Posterior vena cava (tissue), 2 donors: ENCODE measurements around the gene ZSCAN18. TPM values are rescaled to one million over a fixed set of nuclear protein-coding genes. Genes with fewer than 3 reads are reported as not detected.
"Not testable (repeated sequence)": the region's sequence is repeated elsewhere in the genome, so short reads cannot be mapped to it uniquely, and the experiment has no call there.

Source experiments
- DNase-seq: peaks from one replicate; pipeline ENCODE4 v3.0.0-alpha.2; 2020; ENCODE audit warnings: low spot score
- intact Hi-C, 2 donors: fragments of 100-400 bp; cut with DNase I; formaldehyde crosslinking; loops; one replicate each; pipeline versions ENCODE4 v1.14.1 to v1.14.2; 2022 to 2023
- long read RNA-seq, 2 donors: library from polyadenylated mRNA; unstranded; transcript quantifications; one replicate each; pipeline ENCODE4 v2.0.0, GENCODE V29; 2020 to 2021
- total RNA-seq, 2 donors: library from RNA; stranded (reverse); fragmentation: NEBNext Ultra II Directional; extraction: Animal tissue kit (Norgen Biotek cat#: 25700); gene quantifications; one replicate each; pipeline ENCODE4 v1.2.1, GENCODE V29; 2021
- donor health status: DM: yes; HTN: yes; CAD: no.
- donor health status: DM: yes; HTN: yes; CAD: no.

The ZSCAN18 gene
- total RNA-seq, result 10 to 100 TPM; 45.3 to 62.3 TPM
- long read RNA-seq, donor 1, transcript ZSCAN18-217 (7 exons, 2,190 nt), result major isoform, 20 of 42 reads
- long read RNA-seq, donor 1, partial matches to known transcripts, result 8 of 42 reads
- long read RNA-seq, donor 1, other reads (novel, unspliced or antisense), result 13 of 42 reads
- long read RNA-seq, donor 2, full-length matches to known transcripts, result 8 of 23 reads
- long read RNA-seq, donor 2, partial matches to known transcripts, result 10 of 23 reads
- long read RNA-seq, donor 2, other reads (novel, unspliced or antisense), result 5 of 23 reads

DNA sequence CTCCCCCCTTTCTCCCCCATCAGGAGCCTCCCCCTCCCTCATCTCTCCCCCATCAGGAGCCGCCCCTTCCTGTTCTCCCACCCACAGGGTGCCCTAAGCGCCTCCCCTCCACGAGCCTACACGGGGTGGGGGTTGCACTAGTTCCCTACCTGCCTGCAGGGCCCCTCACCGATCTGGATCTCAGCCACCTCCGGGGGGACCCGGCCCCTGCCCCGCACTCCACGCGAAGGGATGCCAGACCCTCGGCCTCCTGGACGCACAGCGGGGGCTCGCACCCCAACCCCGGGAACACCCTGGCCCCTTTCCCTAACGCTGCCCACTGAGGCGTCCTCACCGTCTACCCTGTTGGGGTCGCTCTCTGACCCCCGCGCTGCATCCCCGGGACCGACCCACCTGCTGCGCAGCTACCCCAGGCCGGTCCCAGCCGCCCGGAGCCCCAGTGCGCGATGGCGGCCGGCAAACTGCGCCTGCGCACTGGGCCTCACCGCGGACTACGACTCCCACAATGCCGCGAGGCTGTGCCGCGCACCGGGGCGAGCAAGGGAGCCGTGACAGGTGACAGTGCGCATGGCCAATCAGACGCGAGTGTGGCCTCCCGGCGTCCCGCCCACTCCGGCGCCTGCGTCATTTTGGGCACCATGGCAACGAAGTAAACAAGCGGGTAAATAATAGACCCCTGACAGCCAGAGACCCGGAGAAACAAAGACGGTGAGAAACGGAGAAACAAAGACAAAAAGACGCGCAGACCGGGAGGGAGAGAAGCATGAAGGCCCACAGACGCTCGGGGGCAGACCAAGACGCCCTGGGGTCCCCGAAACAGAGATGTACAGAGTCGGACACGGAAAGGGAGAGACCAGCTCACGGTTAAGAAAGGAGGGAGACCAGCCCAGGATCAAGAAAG, at the start of gene ZSCAN18:
Gene ZSCAN18 (minus strand): TSS at position 451 of the 901 bp plus-strand sequence. CDS start 7,964 bp downstream, outside the sequence.
- DNase-seq, result peak; percentile 99
- intact Hi-C loops, result no loop called here

DNA sequence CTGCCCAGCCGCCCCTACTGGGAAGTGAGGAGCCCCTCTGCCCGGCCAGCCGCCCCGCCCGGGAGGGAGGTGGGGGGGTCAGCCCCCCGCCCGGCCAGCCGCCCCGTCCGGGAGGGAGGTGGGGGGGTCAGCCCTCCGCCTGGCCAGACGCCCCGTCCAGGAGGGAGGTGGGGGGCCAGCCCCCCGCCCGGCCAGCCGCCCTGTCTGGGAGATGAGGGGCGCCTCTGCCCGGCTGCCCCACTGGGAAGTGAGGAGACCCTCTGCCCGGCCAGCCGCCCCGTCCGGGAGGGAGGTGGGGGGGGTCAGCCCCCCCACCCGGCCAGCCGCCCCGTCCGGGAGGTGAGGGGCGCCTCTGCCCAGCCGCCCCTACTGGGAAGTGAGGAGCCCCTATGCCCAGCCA, 49.4 kb upstream of the ZSCAN18 start:
- DNase-seq, intact Hi-C loops: not testable (repeated sequence)

DNA sequence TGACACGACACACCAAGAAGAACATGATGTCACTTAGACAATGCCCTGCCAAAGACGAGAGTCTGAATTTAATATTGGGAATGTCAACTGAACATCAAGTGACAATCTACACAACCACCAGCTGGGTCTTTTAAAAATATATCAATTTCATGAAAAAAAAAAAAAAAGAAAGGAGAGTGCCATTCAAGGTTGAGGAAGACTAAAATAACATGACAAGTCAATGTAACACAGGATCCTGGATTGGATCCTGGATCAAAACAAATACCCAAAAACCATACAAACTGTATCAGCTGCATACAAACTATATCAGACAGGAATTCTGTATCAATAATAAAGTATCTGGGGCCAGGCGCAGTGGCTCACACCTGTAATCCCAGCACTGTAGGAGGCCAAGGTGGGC, 47.8 kb upstream of the ZSCAN18 start:
- no peak for DNase-seq
- intact Hi-C loops, result no loop called here

- intact Hi-C loops, result no loop called here
- DNase-seq, result no peak
Measured at GRCh38 chr19:58134244-58134643, 36.2 kb upstream of the ZSCAN18 start.

DNA sequence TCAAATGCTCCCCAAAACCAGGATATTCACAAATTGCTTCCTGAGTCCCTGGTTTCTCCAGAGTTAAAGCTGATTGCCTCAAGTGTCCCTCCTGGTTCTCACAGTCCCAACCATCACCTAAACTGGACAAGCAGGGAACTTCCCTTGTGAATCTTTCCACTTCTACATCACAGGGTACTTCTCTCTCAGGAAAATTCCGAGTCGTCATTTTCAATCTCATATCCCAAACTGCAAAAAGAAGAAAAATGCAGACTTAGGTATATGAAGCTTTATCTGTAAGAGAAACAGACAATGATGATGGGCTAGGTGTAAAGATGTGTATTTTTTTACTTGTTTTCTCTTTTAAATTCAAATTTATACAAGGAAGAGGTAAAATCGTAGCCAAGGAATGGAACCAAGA, 31.3 kb upstream of the ZSCAN18 start:
- intact Hi-C loops, result loop anchor here in 1 of 2 donors (10.0 kb wide), 1 partner anchor 94 kb away; the partner anchor contains the start of gene ZSCAN1
- no peak for DNase-seq

GRCh38 chr19:58128041-58128685, 30.1 kb upstream of the ZSCAN18 start:
- intact Hi-C loops, result loop anchor here in 1 of 2 donors (10.0 kb wide), 1 partner anchor 93 kb away; the partner anchor contains the start of gene ZSCAN1
- no peak for DNase-seq

DNA sequence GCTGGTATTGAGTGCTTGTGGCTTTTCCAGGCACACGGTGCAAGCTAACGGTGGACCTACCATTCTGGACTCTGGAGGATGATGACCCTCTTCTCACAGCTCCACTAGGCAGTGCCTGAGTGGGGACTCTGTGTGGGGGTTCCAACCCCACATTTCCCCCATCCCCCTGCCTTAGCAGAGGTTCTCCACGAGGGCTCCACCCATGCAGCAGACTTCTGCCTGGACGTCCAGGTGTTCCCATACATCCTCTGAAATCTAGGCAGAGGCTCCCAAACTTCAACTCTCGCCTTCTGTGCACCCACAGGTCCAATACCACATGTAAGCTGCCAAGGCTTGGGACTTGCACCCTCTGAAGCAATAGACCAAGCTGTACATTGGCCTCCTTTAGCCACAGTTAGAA, 25.3 kb upstream of the ZSCAN18 start:
- intact Hi-C loops, result loop anchor here in 1 of 2 donors (10.0 kb wide), 1 partner anchor 89 kb away; the partner anchor contains the start of gene ZSCAN1
- DNase-seq, result no peak

- no peak for DNase-seq
- intact Hi-C loops, result no loop called here
Measured at GRCh38 chr19:58118979-58119733, 21.1 kb upstream of the ZSCAN18 start.

DNA sequence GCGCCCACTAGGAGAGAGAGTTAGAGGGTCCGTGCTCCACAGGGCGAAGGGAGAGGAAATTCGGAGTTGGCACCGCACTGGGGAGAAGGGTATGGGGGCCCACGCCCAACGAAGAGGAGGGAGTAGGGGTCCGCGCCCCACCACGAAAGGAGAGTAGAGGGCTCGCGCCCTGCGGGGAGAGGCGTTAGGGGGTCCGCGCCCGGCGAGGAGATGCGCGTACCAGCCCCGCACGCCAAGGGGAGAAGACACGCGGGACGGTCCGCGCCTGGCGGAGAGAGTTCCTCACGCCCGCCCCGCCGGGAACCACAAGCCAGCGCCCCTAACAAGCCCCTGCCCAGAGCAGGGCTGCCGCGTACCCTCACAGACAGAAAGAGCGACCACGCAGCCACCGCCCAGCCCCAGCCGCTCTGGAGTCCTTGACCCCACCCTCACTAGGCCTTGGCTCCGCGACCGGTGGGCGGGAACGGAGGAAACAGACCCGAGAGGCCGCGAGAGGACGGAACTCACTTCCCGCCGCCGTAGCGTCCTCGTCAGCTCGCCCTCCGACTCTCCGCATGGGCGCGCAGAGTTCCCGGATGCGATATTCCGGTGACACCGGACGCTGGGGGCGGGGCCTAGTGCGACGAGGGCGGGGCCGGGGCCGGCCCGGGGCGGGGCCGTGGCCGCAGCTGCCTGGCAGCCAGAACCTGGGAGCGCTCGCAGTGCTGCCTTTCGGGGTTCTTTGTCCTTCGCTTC, 20.0 kb upstream of the ZSCAN18 start:
- intact Hi-C loops, result no loop called here
- DNase-seq, result no peak

DNA sequence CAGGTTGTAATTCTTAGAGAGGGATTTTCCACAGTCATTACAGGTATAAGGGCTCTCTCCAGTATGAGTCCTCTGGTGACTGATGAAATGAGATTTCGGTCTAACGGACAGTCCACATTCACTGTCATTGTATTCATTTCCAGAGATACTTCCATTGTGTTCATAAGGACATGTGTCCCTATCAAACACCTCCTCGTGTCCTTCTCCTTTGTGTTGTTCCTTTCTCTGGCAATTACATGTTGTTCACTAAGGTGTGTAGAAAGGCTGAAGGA, 10.5 kb upstream of the ZSCAN18 start:
- intact Hi-C loops, result no loop called here

GRCh38 chr19:58107778-58108545, 9.9 kb upstream of the ZSCAN18 start:
- intact Hi-C loops, result no loop called here
- no peak for DNase-seq

More for the DNA sequence above, 10.5 kb upstream of the ZSCAN18 start:
- DNase-seq, result no peak

DNA sequence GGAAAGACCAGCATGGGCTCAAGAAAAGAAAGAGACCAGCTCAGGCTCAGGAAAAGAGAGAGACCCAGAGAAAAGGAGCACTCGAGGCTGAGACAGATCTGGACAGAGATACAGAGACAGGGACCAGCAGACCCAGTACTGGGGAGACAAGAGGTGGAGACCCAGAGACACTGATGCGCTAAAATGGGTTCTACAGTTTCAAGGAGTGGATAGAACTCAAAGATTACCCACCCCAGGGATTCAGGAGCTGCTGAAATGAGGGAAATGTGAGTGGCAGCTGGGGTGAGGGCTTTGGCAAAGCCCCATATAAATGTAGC, 609 bp upstream of the ZSCAN18 start:
- intact Hi-C loops, result no loop called here

GRCh38 chr19:58097349-58097748, 682 bp downstream of the ZSCAN18 start:
- intact Hi-C loops, result no loop called here

More for the DNA sequence above, 609 bp upstream of the ZSCAN18 start:
- no peak for DNase-seq

GRCh38 chr19:58096884-58097283, 1.1 kb downstream of the ZSCAN18 start:
- intact Hi-C loops, result no loop called here
- no peak for DNase-seq

More at GRCh38 chr19:58097349-58097748, 682 bp downstream of the ZSCAN18 start:
- DNase-seq, result no peak

- intact Hi-C loops, result no loop called here
- DNase-seq, result no peak
Measured at GRCh38 chr19:58095328-58095727, 2.7 kb downstream of the ZSCAN18 start.

DNA sequence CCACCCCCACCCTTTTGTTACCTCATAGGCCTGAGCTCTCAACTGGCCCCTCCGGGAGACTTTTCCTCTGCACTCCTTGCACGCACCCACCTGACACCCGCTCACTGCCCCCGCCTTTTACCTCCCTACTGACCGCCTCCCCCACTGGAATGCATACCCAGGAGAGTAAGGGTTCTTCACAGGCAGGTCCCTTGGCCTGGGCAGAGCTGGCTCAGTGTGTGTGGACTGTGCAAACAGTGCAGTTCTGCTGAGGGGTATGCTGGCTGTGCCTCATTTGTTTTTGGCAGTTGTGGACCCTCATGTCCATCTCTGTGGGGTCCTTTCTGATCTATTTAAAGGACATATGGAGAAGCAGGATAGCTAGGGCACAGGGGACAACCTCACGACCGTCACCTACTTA, 5.0 kb downstream of the ZSCAN18 start:
- intact Hi-C loops, result no loop called here
- DNase-seq, result no peak

GRCh38 chr19:58091251-58091995, 6.6 kb downstream of the ZSCAN18 start:
- DNase-seq, result no peak

More at GRCh38 chr19:58091251-58091995, 6.6 kb downstream of the ZSCAN18 start:
- intact Hi-C loops, result no loop called here
